IPS-18c (cell line): ENCODE data around the gene GNG7.
"Not testable (repeated sequence)": the region's sequence is repeated elsewhere in the genome, so short reads cannot be mapped to it uniquely, and the experiment has no call there.

Experiments used
- H3K4me3 ChIP-seq: 2 replicates; pipeline ENCODE4 v1.7.0; 2013; ENCODE audit warnings: low read depth, mild to moderate bottlenecking, low read length, moderate library complexity; ENCODE audit not compliant: insufficient read depth
- H3K9me3 ChIP-seq: one replicate; pipeline ENCODE4 v1.6.1; 2013; ENCODE audit warnings: mild to moderate bottlenecking, low read length, moderate library complexity; ENCODE audit not compliant: control insufficient read depth, insufficient read depth

GNG7 gene

GRCh38 chr19:2609389-2610116 lies 92.9 kb downstream of the GNG7 start:
- no peak overlapping the region for H3K4me3 ChIP-seq
- no peaks in the 10 kb centered on the region for H3K9me3 ChIP-seq

- not testable (repeated sequence) for H3K9me3 ChIP-seq, H3K4me3 ChIP-seq
Observed at GRCh38 chr19:2609034-2609388, 93.5 kb downstream of the GNG7 start.

DNA sequence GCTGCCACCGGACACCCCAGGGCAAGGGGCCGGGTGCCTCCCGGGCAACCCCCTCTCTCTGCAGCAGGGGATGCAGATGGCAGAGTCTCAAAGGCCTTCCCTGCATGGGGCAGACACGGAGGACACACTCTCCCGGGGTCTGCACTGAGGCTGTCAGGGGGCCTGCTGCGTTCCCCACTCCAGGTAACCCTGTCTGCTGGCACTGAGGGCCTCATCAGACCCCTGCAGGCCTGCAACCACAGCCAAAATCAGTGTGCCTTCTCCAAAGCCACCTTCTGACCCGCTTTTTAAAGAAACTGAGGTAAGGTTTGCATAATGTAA lies 93.9 kb downstream of the GNG7 start:
- Histone ChIP-seq H3K9me3 (no peaks in the 10 kb centered on the region), H3K4me3 (no peak overlapping the region; the same call in 1 of the 2 replicates)

DNA sequence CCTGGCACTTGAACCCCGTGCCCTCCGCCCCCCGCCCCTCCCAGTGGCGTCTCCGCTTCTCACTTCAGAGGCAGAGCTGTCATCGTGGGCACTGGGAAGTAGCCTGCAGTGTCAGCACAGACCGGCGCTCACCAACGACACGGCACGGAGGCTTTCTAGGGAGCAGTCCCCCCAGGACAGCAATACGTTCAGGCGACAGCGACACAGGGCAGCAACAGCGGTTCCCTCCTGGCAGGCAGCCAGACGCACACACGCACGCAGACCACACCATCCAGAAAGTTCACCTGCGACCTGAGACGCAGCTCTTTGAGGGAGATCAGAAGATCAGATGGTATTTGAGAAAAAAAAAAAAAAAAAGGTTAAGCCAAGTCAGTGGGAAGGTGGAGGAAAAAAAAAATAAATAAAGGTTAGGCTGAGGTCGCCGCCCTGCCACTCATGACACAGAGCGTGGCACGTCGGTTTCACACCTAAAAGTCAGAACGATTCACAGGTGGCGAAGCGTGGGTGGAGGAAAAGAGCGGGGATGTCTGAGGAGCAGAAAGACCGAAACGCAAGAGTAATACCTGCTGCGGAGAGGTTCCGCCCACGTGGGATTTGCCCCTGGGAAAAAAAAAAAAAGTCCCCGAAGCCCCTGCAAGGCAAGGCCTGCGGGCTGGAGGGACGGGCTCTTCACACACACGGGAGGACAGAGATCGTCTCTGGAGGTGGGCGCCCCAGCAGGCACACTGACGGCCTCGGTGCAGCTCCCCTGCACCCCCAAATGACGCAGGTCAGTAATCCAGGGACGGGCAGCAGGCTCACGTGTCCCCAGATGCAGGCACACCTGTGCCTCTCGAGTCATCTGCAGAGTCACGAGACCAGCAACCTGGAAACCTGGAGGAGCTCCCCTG lies 94.5 kb downstream of the GNG7 start:
- no peak overlapping the region; the same call in 1 of the 2 replicates for H3K4me3 ChIP-seq

DNA sequence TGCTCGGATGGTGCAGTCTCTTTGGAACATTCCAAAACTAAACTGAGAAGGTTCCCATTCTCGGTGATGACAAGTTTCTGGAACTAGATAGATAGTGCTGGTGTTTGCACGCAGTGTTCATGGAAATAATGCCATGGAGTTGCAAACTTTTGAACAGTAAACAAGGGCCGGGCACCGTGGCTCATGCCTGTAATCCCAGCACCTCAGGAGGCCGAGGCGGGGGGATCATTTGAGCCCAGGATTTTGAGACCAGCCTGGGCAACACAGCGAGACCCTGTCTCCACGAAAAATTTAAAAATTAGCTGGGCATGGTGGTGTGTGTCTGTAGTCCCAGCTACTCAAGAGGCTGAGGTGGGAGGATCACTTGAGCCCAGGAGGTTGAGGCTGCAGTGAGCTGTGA lies 95.7 kb downstream of the GNG7 start:
- not testable (repeated sequence) for H3K9me3 ChIP-seq, H3K4me3 ChIP-seq

More for the DNA sequence above, 94.5 kb downstream of the GNG7 start:
- H3K9me3 ChIP-seq = no peaks in the 10 kb centered on the region

GRCh38 chr19:2605889-2606288 lies 96.6 kb downstream of the GNG7 start:
- H3K9me3 ChIP-seq, H3K4me3 ChIP-seq: not testable (repeated sequence)

- Histone ChIP-seq H3K9me3 (no peaks in the 10 kb centered on the region), H3K4me3 (no peak overlapping the region)
Observed at GRCh38 chr19:2604747-2605329, 97.7 kb downstream of the GNG7 start.

GRCh38 chr19:2603334-2603733 lies 99.2 kb downstream of the GNG7 start:
- no peaks in the 10 kb centered on the region for H3K9me3 ChIP-seq
- H3K4me3 ChIP-seq = no peak overlapping the region

DNA sequence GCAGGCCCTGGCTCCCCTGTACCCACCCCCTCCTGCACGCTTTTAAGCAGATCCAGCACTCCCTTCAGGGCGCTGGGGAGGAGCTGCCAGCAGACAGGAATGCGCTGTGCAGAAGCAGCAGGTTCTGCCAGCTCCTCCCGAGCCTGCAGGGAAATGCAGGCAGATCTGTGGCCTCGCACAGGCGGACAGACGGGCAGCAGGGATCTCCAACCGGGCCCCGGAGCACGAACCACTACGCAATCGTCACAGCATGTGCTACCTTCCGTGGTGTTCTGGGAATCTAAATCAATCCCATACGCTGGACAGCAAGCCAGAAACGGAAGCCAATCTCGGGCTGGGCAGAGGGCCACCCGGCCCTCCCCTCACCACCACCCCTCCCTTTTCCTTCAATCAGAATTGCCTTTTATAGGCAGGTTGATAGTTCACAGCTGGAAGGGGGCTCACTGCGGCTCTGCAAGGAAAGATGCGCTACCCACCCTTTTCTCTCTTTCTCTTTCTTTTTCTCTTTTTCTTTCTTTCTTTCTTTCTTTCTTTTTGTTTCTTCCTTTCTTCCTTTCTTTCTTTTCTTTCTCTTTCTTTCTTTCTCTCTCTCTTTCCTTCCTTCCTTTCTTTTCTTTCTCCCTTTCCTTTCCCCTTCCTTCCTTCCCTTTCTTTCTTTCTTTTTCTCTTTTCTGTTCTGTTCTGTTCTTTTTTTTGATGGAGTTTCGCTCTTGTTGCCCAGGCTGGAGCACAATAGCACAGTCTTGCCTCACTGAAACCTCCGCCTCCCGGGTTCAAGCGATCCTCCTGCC lies 99.9 kb downstream of the GNG7 start:
- Histone ChIP-seq H3K4me3 (peak overlapping the region; percentile 41), H3K9me3 (no peaks in the 10 kb centered on the region)

GRCh38 chr19:2600914-2601870 lies 101.3 kb downstream of the GNG7 start:
- Histone ChIP-seq H3K9me3 (no peaks in the 10 kb centered on the region), H3K4me3 (no peak overlapping the region)

- Histone ChIP-seq H3K9me3 (no peaks in the 10 kb centered on the region), H3K4me3 (no peak overlapping the region)
Observed at GRCh38 chr19:2594319-2594718, 108.2 kb downstream of the GNG7 start.

DNA sequence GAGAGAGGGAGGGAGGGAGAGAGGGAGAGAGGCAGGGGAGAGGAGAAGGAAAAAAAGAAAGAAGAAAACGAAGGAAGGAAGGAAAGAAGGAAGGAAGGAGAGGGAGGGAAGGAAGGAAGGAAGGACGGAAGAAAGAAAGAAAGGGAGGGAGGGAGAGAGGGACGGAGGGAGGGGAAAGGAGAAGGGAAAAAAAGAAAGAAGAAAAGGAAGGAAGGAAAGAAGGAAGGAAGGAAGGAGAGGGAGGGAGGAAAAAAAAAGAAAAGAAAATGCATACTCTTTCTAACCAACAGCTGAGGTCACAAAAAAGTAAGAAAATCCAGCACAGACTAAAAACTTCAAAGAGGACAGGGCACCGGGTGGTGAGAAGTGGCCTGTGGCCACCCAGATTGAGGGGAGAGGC lies 109.7 kb downstream of the GNG7 start:
- no peaks in the 10 kb centered on the region for H3K9me3 ChIP-seq
- H3K4me3 ChIP-seq = no peak overlapping the region

DNA sequence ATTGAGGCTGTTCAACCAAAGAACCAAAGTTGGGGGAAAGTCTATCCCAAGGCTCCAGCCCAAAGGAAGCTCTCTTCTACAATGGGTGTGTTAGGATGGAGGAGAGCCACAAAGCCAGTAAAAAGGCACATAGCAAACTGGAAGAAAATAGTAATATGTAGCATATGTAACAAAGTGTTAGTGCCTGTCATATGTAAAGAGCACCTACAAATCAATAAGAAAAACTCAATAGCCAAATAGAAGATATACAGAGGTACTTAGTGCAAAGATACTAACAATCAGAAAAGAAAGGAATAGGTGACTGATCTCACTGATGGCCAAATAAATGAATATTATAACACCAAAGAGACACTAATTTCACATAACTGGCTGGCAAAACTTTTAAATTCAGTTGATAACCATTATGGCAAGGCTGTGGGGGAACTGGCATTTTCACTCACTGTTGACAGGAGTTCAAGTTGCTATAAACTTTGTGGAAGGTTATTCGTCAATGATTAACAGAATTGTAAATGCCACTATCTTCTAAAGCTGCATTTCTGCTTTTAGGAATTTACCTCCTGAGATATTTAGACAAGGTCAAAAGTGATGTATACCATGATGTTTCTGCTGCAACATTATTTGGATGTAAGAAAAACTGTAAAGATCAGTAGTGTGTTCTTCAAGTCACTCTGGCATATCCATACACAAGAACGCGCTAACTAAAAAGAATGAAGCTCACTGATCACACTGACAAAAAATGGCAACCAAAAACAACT lies 110.8 kb downstream of the GNG7 start:
- Histone ChIP-seq H3K9me3 (no peaks in the 10 kb centered on the region), H3K4me3 (no peak overlapping the region)

DNA sequence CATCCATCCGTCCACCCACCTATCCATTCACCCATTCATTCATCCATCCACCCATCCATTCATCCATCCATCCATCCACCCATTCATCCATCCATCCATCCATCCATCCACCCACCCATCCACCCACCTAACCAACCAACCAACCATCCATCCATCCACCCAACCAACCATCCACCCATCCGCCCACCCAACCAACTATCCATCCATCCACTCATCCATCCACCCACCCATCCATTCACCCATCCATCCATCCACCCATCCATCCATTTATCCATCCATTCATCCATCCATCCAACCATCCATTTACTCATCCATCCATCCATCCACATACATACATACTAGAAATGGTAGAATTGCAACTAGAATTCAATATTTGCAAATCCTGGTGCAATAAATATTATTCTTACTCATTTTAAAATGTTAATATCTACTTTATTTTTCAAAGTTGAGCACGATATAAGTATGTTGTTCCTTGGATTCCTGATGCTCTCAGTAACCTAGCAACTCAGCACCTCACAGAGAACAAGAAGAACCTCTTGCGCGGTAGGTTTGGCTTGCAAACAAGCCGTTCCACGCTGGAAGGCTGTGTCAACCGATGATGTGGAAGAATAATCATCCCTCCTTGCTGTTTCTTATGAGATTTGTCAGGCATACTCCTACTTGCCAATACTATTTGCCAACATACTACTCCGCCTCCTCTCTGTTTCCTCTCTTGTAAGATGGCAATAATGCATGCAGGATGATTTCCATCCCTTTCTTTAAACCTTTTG lies 111.7 kb downstream of the GNG7 start:
- Histone ChIP-seq H3K9me3 (no peaks in the 10 kb centered on the region), H3K4me3 (no peak overlapping the region)

DNA sequence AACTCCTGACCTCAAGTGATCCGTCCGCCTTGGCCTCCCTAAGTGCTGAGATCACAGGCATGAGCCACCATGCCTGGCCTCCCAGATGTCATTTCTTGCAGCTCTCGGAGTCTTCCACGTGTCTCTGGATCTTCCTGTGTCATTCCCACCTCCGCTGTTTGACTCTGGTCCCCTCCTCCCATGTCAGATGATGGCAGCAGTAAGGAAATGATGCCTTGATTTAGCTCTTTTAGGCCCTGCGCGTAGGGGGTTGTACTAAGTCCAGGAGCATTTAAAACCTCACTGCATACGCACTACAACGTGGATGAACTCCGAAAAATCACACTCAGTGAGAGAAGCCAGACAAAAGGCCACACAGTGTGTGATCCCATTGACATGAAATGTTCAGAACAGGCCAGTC lies 113.1 kb downstream of the GNG7 start:
- no peaks in the 10 kb centered on the region for H3K9me3 ChIP-seq
- no peak overlapping the region for H3K4me3 ChIP-seq
